Heart left ventricle (tissue), 16 donors: ENCODE results near the gene CLDN4. TPM values are rescaled to one million over a fixed set of nuclear protein-coding genes. Genes with fewer than 3 reads are reported as not detected.
"Not testable (repeated sequence)": the region's sequence is repeated elsewhere in the genome, so short reads cannot be mapped to it uniquely, and the experiment has no call there.

Experiments
- ATAC-seq, 4 donors: fragments of 200-7000 bp; cut with Tn5 transposase; one replicate each; pipeline ENCODE4 v1.9.1; 2020 to 2022; ENCODE audit warnings: moderate library complexity in 4 of 4, mild to moderate bottlenecking in 3 of 4, moderate number of reproducible peaks in 1 of 4
- DNase-seq, 5 donors: peaks; one replicate each; pipeline ENCODE4 v3.0.0-alpha.2; 2020
- H3K27ac ChIP-seq, 12 donors: fragments of 200-600 bp; sonication (generic) in 4 of 12; one replicate each; pipeline versions ENCODE4 v1.5.0 to v1.8.0; 2016 to 2022; ENCODE audit warnings: mild to moderate bottlenecking in 2 of 12
- H3K27me3 ChIP-seq, 9 donors: fragments of 200-600 bp; sonication (generic) in 2 of 9; one replicate each; pipeline versions ENCODE4 v1.5.1 to v1.8.0; 2016 to 2022; ENCODE audit warnings: mild to moderate bottlenecking in 3 of 9
- H3K36me3 ChIP-seq, 9 donors: fragments of 200-600 bp; sonication (generic) in 2 of 9; one replicate each; pipeline versions ENCODE4 v1.5.0 to v1.8.0; 2018 to 2022; ENCODE audit warnings: mild to moderate bottlenecking in 2 of 9
- H3K4me1 ChIP-seq, 12 donors: fragments of 200-600 bp; sonication (generic) in 4 of 12; one replicate each; pipeline versions ENCODE4 v1.5.0 to v1.8.0; 2016 to 2022; ENCODE audit warnings: mild to moderate bottlenecking in 3 of 12
- H3K4me3 ChIP-seq, 12 donors: fragments of 200-600 bp; sonication (generic) in 4 of 12; one replicate each; pipeline versions ENCODE4 v1.5.0 to v1.8.0; 2017 to 2022; ENCODE audit warnings: mild to moderate bottlenecking in 9 of 12, moderate library complexity in 4 of 12
- H3K9me3 ChIP-seq, 12 donors: fragments of 200-600 bp; sonication (generic) in 4 of 12; one replicate each; pipeline versions ENCODE4 v1.5.0 to v1.8.0; 2016 to 2022; ENCODE audit warnings: mild to moderate bottlenecking in 1 of 12
- CTCF ChIP-seq, 12 donors: fragments of 200-600 bp; sonication (generic) in 4 of 12; IDR thresholded peaks; one replicate each; pipeline versions ENCODE4 v1.5.0 to v1.8.0; 2018 to 2022; ENCODE audit warnings: antibody characterized with exemption in 12 of 12, mild to moderate bottlenecking in 5 of 12
- POLR2A ChIP-seq, 2 donors: fragments of 450-650 bp; IDR thresholded peaks; one replicate each; pipeline ENCODE4 v1.6.1; 2017; ENCODE audit warnings: antibody characterized with exemption in 2 of 2, mild to moderate bottlenecking in 2 of 2, moderate library complexity in 2 of 2
- WGBS, 4 donors: extraction: QIAGEN DNeasy Blood & Tissue Kit in 2 of 4; methylation state at CpG; one replicate each; pipeline versions ENCODE4 v1.1.5 to v1.1.7; 2013 to 2018; 5-methylcytosine and 5-hydroxymethylcytosine counted together
- intact Hi-C, 10 donors: fragments of 100-400 bp; cut with DNase I; formaldehyde crosslinking; loops; one replicate each; pipeline versions ENCODE4 v1.11.1 to v1.14.2; 2022
- polyA plus RNA-seq, 2 donors: library from polyadenylated mRNA; stranded (reverse); fragments of 200-250 nt; gene quantifications; one replicate each; pipeline ENCODE4 v1.2.3, GENCODE V29; 2013
- total RNA-seq, 9 donors: library from RNA; depleted of rRNA in 2 of 9; stranded (reverse); fragments of >200 nt in 2 of 9; fragmentation: NEBNext Ultra II Directional in 3 of 9; extraction: Animal tissue kit (Norgen Biotek cat#: 25700) in 3 of 9; gene quantifications; one replicate each; pipeline versions ENCODE4 v1.1.0 to v1.2.4, GENCODE V29; 2016 to 2023
- donor health status: ischemic (EF 13 %, LVEDD 7.1; RV severe dilation, severe dysfunction).
- donor health status: healthy with polysubstance abuse.
- donor health status: DM: no; HTN: yes; CAD: no.
- donor health status: DM: no; HTN: no; CAD: no.
- donor health status: ischemic (EF 25% LVEDD 6.9; RV normal size, moderate dysfunction).
- donor health status: ischemic (EF 25% LVEDD 5.7; RV mildly dilated, moderate dysfunction).
- donor health status: healthy.
- donor health status: DM: yes; HTN: yes; CAD: no.
- donor health status: ischemic (EF 35%, LVEDD 5.7; RV mildly dilated, moderate dysfunction).
- donor health status: nonischemic (EF 11% LVEDD 7.7; RV severe dilation, severe dysfunction).
- donor health status: DM: yes; HTN: yes; CAD: no.
- donor health status: PGD.
- donor health status: ischemic (EF 29% LVEDD 5.4; RV normal size, mild dysfunction).
- donor health status: nonischemic (EF 23%, LVEDD 6.1; RV moderate dilation, normal function).

The CLDN4 gene
- total and polyA plus RNA-seq, 11 donors, result 0.11 to 0.12 TPM; not detected in 9

- H3K27ac ChIP-seq, result no peak overlapping the region
- no peaks in the 10 kb centered on the region for H3K9me3 ChIP-seq
- ATAC-seq (no peak), DNase-seq (peak in 1 of 5 donors; percentile 48)
- TF ChIP-seq CTCF (IDR thresholded peaks at IDR 0.05) (no peak), POLR2A (IDR thresholded peaks at IDR 0.05) (no peak)
- H3K4me3 ChIP-seq, result no peak overlapping the region
- no peaks in the 10 kb centered on the region for H3K36me3 ChIP-seq
- H3K27me3 ChIP-seq, result peaks cover 0 to 10% (median 0%) of the 10 kb centered on the region in 9 donors
- intact Hi-C loops, result no loop called here
- 69 to 78% (median 73%) methylated on average over 12 to 13 of the region's 13 CpGs for WGBS, 4 donors
- peaks cover 0 to 18% (median 0%) of the 10 kb centered on the region in 12 donors for H3K4me1 ChIP-seq
Observed at GRCh38 chr7:73833251-73833919, 2.6 kb downstream of the CLDN4 start.

GRCh38 chr7:73834626-73835191 lies 3.9 kb downstream of the CLDN4 start:
- no peaks in the 10 kb centered on the region for H3K36me3 ChIP-seq
- intact Hi-C loops, result no loop called here
- ATAC-seq (no peak), DNase-seq (peak in 1 of 5 donors; percentile 51)
- H3K4me1 ChIP-seq, result peaks cover 0 to 8% (median 0%) of the 10 kb centered on the region in 12 donors
- H3K4me3 ChIP-seq, result no peak overlapping the region
- H3K27me3 ChIP-seq, result peaks cover 0 to 10% (median 0%) of the 10 kb centered on the region in 9 donors
- 81 to 98% (median 87%) methylated on average over 9 to 11 of the region's 11 CpGs for WGBS, 4 donors
- no peak overlapping the region for H3K27ac ChIP-seq
- H3K9me3 ChIP-seq, result no peaks in the 10 kb centered on the region
- no peak for TF ChIP-seq CTCF (IDR thresholded peaks at IDR 0.05)
- TF ChIP-seq POLR2A (IDR thresholded peaks at IDR 0.05), result no peak

- ATAC-seq, H3K9me3 ChIP-seq, H3K27ac ChIP-seq, H3K4me3 ChIP-seq, H3K27me3 ChIP-seq, H3K36me3 ChIP-seq, DNase-seq, intact Hi-C loops: not testable (repeated sequence)
- H3K4me1 ChIP-seq, result peaks cover 0 to 16% (median 7%) of the 10 kb centered on the region in 12 donors
Observed at GRCh38 chr7:73837167-73837566, 6.4 kb downstream of the CLDN4 start.

GRCh38 chr7:73838642-73839041 lies 7.8 kb downstream of the CLDN4 start:
- DNase-seq (peak in 1 of 5 donors; percentile 12), ATAC-seq (no peak)
- intact Hi-C loops, result no loop called here
- whole genome bisulfite sequencing, 4 donors, result 59 to 71% (median 65%) methylated on average over 6 of the region's 6 CpGs
- TF ChIP-seq POLR2A (IDR thresholded peaks at IDR 0.05), result no peak
- TF ChIP-seq CTCF (IDR thresholded peaks at IDR 0.05), result no peak
- H3K9me3 ChIP-seq, result no peaks in the 10 kb centered on the region
- H3K27me3 ChIP-seq, result no peaks in the 10 kb centered on the region
- H3K27ac ChIP-seq, result no peak overlapping the region
- H3K4me3 ChIP-seq, result no peak overlapping the region
- peaks cover 0 to 20% (median 10%) of the 10 kb centered on the region in 12 donors for H3K4me1 ChIP-seq
- H3K36me3 ChIP-seq, result no peaks in the 10 kb centered on the region
